Osteoblast (primary cell): ENCODE data around the gene AIDA. TPM values are rescaled to one million over a fixed set of nuclear protein-coding genes. Genes with fewer than 3 reads are reported as not detected.

Experiments
- DNase-seq: peaks from one replicate; pipeline ENCODE4 v3.0.0; 2011; ENCODE audit warnings: low spot score, mixed read lengths; ENCODE audit not compliant: insufficient read length; ENCODE audit errors: missing footprints
- H2AFZ ChIP-seq: 2 replicates; pipeline ENCODE4 v1.6.0; 2011; ENCODE audit warnings: mild to moderate bottlenecking, low read length
- H3K27ac ChIP-seq: 2 replicates; pipeline ENCODE4 v1.5.1; 2011; ENCODE audit warnings: mild to moderate bottlenecking, low read depth, low read length, moderate library complexity
- H3K27me3 ChIP-seq: 2 replicates; pipeline ENCODE4 v1.6.0; 2012; ENCODE audit warnings: mild to moderate bottlenecking, control low read depth, inconsistent platforms, low read length, moderate library complexity; ENCODE audit not compliant: insufficient read depth
- H3K36me3 ChIP-seq: 2 replicates; pipeline ENCODE4 v1.5.1; 2011; ENCODE audit warnings: mild to moderate bottlenecking, low read length, control low read depth, moderate library complexity; ENCODE audit not compliant: insufficient read depth
- H3K4me1 ChIP-seq: 2 replicates; pipeline ENCODE4 v1.5.1; 2011; ENCODE audit warnings: mild to moderate bottlenecking, low read length, control low read depth, moderate library complexity; ENCODE audit not compliant: insufficient read depth
- H3K4me2 ChIP-seq: 2 replicates; pipeline ENCODE4 v1.6.0; 2011; ENCODE audit warnings: mild to moderate bottlenecking, low read length; ENCODE audit not compliant: insufficient read depth
- H3K4me3 ChIP-seq: fragments of 200-600 bp; sonication (generic); 3 replicates; pipeline ENCODE4 v1.5.1; 2012; ENCODE audit warnings: mild to moderate bottlenecking, low read length, inconsistent platforms; ENCODE audit not compliant: insufficient read depth
- H3K79me2 ChIP-seq: 2 replicates; pipeline ENCODE4 v1.6.0; 2012; ENCODE audit warnings: mild to moderate bottlenecking, low read length, control low read depth, inconsistent platforms; ENCODE audit not compliant: insufficient read depth
- H3K9me3 ChIP-seq: 2 replicates; pipeline ENCODE4 v1.5.1; 2011; ENCODE audit warnings: low read depth, low read length, control low read depth
- H4K20me1 ChIP-seq: 2 replicates; pipeline ENCODE4 v1.6.0; 2012; ENCODE audit warnings: mild to moderate bottlenecking, low read length, control low read depth; ENCODE audit not compliant: insufficient read depth
- CTCF ChIP-seq: IDR thresholded peaks from 2 replicates; pipeline ENCODE4 v1.5.1; 2011; ENCODE audit warnings: mild to moderate bottlenecking, low read depth, low read length, moderate library complexity; ENCODE audit errors: extremely low read depth
- total RNA-seq: library from RNA; depleted of rRNA; stranded (reverse); fragments of >200 nt; gene quantifications from 2 replicates; pipeline ENCODE4 v1.2.3, GENCODE V29; 2012

Gene AIDA
- total RNA-seq, 1 donor = 45.6 TPM

- Histone ChIP-seq H4K20me1 (no peaks in the 10 kb centered on the region), H3K27me3 (no peaks in the 10 kb centered on the region), H3K27ac (peak overlapping the region; percentile 93), H3K9me3 (no peaks in the 10 kb centered on the region), H3K79me2 (peaks cover 24% of the 10 kb centered on the region), H3K36me3 (peaks cover 19% of the 10 kb centered on the region), H2AFZ (peak overlapping the region; percentile 95), H3K4me3 (peak overlapping the region; percentile 95), H3K4me2 (peak overlapping the region; percentile 97), H3K4me1 (peaks cover 22% of the 10 kb centered on the region)
- DNase-seq = peak; percentile 89
- TF ChIP-seq CTCF = no peak
Observed at GRCh38 chr1:222643938-222644635, 68.2 kb downstream of the AIDA start.

GRCh38 chr1:222643606-222643937, 68.7 kb downstream of the AIDA start:
- Histone ChIP-seq H3K4me3 (peak overlapping the region; percentile 95), H3K27me3 (no peaks in the 10 kb centered on the region), H3K4me2 (peak overlapping the region; percentile 94), H3K27ac (peak overlapping the region; percentile 93), H4K20me1 (no peaks in the 10 kb centered on the region), H3K4me1 (peaks cover 22% of the 10 kb centered on the region), H3K36me3 (peaks cover 18% of the 10 kb centered on the region), H3K9me3 (no peaks in the 10 kb centered on the region), H2AFZ (peak overlapping the region; percentile 86), H3K79me2 (peaks cover 24% of the 10 kb centered on the region)
- no peak for TF ChIP-seq CTCF
- DNase-seq = no peak

- Histone ChIP-seq H3K27ac (peak overlapping the region; percentile 15), H3K4me3 (no peak overlapping the region), H2AFZ (no peak overlapping the region), H3K4me2 (no peak overlapping the region), H3K27me3 (no peaks in the 10 kb centered on the region), H3K9me3 (no peaks in the 10 kb centered on the region), H3K79me2 (peaks cover 24% of the 10 kb centered on the region), H3K36me3 (peaks cover 25% of the 10 kb centered on the region), H4K20me1 (no peaks in the 10 kb centered on the region), H3K4me1 (peaks cover 22% of the 10 kb centered on the region)
- TF ChIP-seq CTCF = no peak
- no peak for DNase-seq
Observed at GRCh38 chr1:222642468-222642867, 69.8 kb downstream of the AIDA start.

- H2AFZ ChIP-seq = no peak overlapping the region
- no peak overlapping the region for H3K4me3 ChIP-seq
- no peaks in the 10 kb centered on the region for H4K20me1 ChIP-seq
- no peak overlapping the region for H3K4me2 ChIP-seq
- no peaks in the 10 kb centered on the region for H3K9me3 ChIP-seq
- no peak for DNase-seq
- no peaks in the 10 kb centered on the region for H3K27me3 ChIP-seq
- peaks cover 20% of the 10 kb centered on the region for H3K79me2 ChIP-seq
- peaks cover 22% of the 10 kb centered on the region for H3K4me1 ChIP-seq
- H3K36me3 ChIP-seq = peaks cover 22% of the 10 kb centered on the region
- no peak overlapping the region for H3K27ac ChIP-seq
- no peak for TF ChIP-seq CTCF
Observed at GRCh38 chr1:222641269-222641948, 70.9 kb downstream of the AIDA start.
